Effector memory CD8-positive, alpha-beta T cell (primary cell): Measurements from ENCODE around the gene PRR7.
A peak's percentile ranks its signal among the peaks of the same experiment; 100 is the strongest.

ENCODE experiments used
- ATAC-seq: fragments of 150-1000 bp; cut with Tn5 transposase; replicated peaks from 2 replicates; pipeline ENCODE4 v1.10.0; 2021; ENCODE audit warnings: mild to moderate bottlenecking, moderate library complexity
- DNase-seq, 3 experiments: peaks; one replicate each; pipeline ENCODE4 v3.0.0; 2021
- H3K27ac Mint-ChIP-seq, 2 donors: one replicate each; pipeline ENCODE4 v1.8.0; 2022; ENCODE audit warnings: mild to moderate bottlenecking in 2 of 2, mixed read lengths in 2 of 2, moderate library complexity in 2 of 2
- H3K27me3 Mint-ChIP-seq, 2 donors: one replicate each; pipeline ENCODE4 v1.8.0; 2022; ENCODE audit warnings: mixed read lengths in 2 of 2
- H3K36me3 Mint-ChIP-seq: one replicate; pipeline ENCODE4 v1.8.0; 2022; ENCODE audit warnings: mild to moderate bottlenecking, moderate library complexity, mixed read lengths; ENCODE audit not compliant: insufficient read depth
- H3K4me1 Mint-ChIP-seq, 2 donors: one replicate each; pipeline ENCODE4 v1.8.0; 2022; ENCODE audit warnings: low read depth in 2 of 2, mixed read lengths in 2 of 2
- H3K4me3 Mint-ChIP-seq, 2 donors: one replicate each; pipeline ENCODE4 v1.8.0; 2022; ENCODE audit warnings: mild to moderate bottlenecking in 2 of 2, mixed read lengths in 2 of 2, moderate library complexity in 2 of 2
- H3K9me3 Mint-ChIP-seq, 2 donors: one replicate each; pipeline ENCODE4 v1.8.0; 2022; ENCODE audit warnings: mixed read lengths in 2 of 2

Gene PRR7

DNA sequence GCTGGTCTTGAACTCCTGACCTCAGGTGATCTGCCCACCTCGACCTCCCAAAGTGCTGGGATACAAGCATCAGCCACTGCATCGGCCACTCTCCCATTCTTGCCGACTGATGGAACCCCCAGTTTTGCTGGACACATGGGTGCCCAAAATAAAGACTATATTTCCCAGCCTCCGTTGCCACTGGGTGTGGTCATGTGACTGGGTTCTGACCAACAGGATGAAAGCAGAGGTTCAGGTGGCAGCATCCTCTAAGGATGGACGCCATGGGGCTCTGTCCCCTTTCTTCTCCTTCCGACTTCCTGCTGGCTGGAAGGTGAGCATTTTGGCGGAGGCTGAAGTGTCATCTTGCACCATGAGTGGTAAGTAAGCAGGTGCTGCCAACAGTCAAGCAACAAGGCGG is 40.5 kb downstream of the PRR7 start:
- Mint-ChIP-seq H3K9me3 (no peaks in the 10 kb centered on the region), H3K27me3 (no peaks in the 10 kb centered on the region), H3K27ac (no peak overlapping the region), H3K4me1 (no peaks in the 10 kb centered on the region), H3K4me3 (no peak overlapping the region), H3K36me3 (no peaks in the 10 kb centered on the region)
- ATAC-seq, result no peak
- DNase-seq, result no peak

DNA sequence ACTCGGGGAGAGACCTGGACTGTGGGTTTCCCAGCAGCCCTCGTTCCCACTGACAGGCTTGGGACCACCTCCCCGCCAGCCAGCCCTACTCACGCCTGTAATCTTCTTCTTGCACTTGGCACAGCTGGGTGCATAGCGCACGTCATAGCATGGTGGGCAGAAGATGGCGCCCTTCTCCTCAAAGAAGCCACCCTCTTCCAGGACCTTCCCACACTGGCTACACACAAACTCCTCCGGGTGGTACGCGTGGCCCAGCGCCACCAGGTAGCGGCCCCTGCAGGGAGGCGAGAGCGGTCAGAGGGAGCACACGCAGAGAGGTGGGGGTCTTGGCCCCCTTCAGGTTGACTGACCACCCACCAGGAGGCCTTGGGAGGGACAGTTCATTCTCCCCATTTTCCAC is 41.4 kb downstream of the PRR7 start:
- Mint-ChIP-seq H3K27ac (no peak overlapping the region), H3K27me3 (no peaks in the 10 kb centered on the region), H3K9me3 (no peaks in the 10 kb centered on the region), H3K4me3 (no peak overlapping the region), H3K36me3 (no peaks in the 10 kb centered on the region), H3K4me1 (peaks cover 3 to 5% of the 10 kb centered on the region in 2 donors)
- DNase-seq (no peak), ATAC-seq (no peak)

DNA sequence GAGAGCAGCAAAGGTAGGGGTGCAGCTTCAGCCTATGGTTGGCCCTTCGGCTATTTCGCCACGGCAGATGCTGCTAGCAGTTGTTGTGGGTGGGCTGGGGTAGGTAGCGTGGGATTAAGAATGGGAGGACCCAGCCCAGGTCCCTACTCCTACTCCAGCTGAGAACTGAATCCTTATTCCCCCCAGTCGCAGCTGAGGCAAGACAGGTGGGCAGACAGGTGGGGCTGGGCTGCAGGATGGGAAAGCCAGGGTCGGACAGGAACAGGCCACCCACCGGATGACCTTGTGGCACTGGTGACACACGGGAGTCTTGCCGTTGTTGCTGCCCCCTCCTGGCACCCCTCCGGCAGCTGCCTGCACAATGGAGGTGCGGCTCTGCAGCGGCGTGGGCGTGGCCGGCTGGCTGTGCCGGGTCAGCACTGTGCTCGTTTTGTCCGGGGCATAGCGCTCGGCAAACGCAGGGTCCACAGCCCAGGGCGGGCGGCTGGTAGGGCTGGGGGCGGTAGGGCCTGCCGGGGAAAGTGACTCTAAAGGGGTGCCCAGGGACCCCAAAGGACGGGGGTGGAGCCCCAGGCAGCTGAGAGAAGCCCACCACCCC is 42.6 kb downstream of the PRR7 start:
- no peak for DNase-seq
- H3K4me1 Mint-ChIP-seq, result peaks cover 6 to 8% of the 10 kb centered on the region in 2 donors
- peaks cover 3% of the 10 kb centered on the region for H3K36me3 Mint-ChIP-seq
- no peaks in the 10 kb centered on the region for H3K9me3 Mint-ChIP-seq
- H3K27me3 Mint-ChIP-seq, result no peaks in the 10 kb centered on the region
- no peak overlapping the region for H3K27ac Mint-ChIP-seq
- ATAC-seq, result no peak
- no peak overlapping the region for H3K4me3 Mint-ChIP-seq

DNA sequence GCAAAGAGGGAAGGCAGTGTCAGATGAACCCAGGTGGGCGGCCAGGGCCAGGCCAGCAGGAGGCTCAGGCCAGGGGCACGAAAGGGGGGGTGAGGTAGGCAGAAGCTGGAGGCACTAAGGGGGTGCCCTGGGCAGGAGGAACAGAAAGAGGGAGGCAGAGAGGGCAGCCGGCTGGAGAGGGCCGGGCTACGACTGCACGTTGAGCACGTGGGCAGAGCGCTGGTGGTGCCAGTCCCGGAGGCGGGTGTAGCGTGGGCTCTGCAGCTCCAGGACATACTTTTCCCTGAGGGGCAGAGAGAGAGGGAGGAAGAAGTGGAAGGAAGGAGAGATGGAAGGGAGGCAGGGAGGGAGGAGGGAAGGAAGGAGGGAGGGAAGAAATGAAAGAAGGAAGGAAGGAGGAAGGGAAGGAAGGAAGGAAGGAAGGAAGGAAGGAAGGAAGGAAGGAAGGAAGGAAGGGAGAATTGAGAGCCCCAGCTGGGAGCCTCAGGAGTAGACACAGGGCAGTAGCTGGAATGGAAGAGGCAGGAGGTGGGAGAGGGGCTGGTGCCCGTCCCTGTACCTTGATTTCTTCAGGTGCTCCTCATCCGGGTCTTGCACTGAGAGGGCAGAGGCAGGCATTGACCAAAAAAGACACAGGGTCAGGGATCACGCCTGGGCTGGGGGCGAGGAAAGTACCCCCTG is 43.8 kb downstream of the PRR7 start:
- Mint-ChIP-seq H3K27me3 (no peaks in the 10 kb centered on the region), H3K9me3 (no peaks in the 10 kb centered on the region), H3K36me3 (peaks cover 3% of the 10 kb centered on the region), H3K4me1 (peaks cover 8 to 9% of the 10 kb centered on the region in 2 donors), H3K27ac (no peak overlapping the region), H3K4me3 (no peak overlapping the region)
- ATAC-seq (no peak), DNase-seq (no peak)

DNA sequence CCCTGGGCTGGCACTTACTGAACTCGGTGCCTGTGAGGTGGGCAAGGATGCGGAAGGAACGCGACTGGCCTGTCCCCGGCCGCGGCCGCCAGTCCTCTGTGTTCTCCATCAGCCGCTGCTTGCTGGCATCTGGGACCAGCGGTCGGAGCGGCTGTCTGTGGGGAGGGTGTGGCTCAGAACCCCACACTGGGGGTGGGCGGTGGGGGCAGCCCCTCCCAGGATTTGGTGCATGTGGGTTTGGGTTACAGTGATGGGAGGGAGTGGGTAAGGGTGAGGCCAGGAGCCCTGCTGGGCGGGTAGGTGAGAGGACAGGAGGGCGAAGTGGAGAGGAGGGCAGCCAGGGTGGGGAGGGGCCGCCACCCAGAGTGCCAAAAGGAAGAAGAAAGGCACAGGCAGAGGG is 44.4 kb downstream of the PRR7 start:
- no peaks in the 10 kb centered on the region for H3K27me3 Mint-ChIP-seq
- H3K9me3 Mint-ChIP-seq, result no peaks in the 10 kb centered on the region
- H3K27ac Mint-ChIP-seq, result no peak overlapping the region
- peaks cover 3% of the 10 kb centered on the region for H3K36me3 Mint-ChIP-seq
- H3K4me1 Mint-ChIP-seq, result peaks cover 9 to 11% of the 10 kb centered on the region in 2 donors
- no peak overlapping the region for H3K4me3 Mint-ChIP-seq
- DNase-seq (no peak), ATAC-seq (no peak)

DNA sequence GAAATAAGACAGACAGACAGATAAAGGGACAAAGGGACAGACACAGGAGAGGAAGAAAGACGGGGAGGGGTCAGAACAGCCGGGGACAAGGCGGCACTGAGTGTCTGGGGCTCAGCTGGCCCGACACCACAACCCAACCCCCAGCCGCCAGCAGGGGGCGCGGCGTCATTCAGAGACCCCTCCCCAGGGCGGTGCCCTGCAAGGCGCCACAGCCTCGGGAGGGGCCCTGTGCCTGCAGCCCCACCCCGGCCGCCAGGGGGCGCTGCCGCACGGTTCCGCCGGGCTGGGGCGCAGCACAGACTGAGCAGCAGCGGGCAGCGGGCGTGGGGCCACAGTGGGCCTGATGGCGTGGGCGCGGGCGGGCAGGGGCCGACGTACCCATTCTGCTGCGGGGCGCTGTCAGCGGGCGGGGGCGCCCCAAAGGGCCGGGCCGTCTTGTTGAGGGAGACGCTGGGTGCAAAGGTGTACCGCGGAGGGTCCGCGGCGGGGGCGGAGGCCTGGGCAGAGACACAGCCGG is 44.9 kb downstream of the PRR7 start:
- H3K9me3 Mint-ChIP-seq, result no peaks in the 10 kb centered on the region
- H3K4me3 Mint-ChIP-seq, result no peak overlapping the region
- ATAC-seq (peak; percentile 40), DNase-seq (no peak)
- peaks cover 13 to 16% of the 10 kb centered on the region in 2 donors for H3K4me1 Mint-ChIP-seq
- no peaks in the 10 kb centered on the region for H3K27me3 Mint-ChIP-seq
- H3K36me3 Mint-ChIP-seq, result peaks cover 3% of the 10 kb centered on the region
- H3K27ac Mint-ChIP-seq, result no peak overlapping the region

DNA sequence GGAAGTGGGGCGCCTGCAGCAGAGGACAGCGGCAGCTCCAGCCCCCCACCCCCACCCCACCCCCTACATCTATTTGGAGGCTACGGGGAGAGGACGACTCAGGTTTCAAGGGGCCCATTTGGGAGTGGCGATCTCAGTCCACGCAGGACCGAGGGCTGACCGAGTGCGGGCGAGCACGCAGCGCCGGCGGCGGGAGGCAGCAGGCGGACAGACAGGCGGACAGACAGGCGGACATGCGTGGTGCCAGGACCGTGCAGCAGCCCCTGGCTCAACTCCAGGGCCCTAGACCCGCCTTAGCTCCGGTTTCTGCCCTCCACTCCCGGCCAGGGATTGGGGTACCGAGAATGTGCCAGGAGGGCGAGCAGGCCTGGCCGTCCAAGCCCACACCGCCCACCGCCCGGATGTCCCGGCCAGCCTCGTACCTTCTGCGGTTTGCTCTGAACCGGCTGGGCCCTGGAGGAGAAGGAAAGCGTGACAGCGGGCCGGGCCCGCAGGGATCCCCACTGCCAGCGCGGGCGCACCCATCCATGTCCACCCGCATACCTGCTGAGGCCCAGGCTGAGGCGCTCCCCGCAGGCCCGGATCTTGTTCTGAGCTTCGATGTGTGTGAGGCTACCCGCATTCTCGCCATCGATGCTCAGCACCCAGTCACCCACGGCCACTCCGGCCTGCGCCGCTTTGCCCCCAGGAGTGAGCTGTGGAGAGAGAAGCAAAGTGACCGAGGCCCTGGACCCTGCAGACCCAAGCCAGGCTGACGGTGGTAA is 45.6 kb downstream of the PRR7 start:
- Mint-ChIP-seq H3K4me1 (peaks cover 13 to 16% of the 10 kb centered on the region in 2 donors), H3K36me3 (peaks cover 3% of the 10 kb centered on the region), H3K9me3 (no peaks in the 10 kb centered on the region), H3K27me3 (no peaks in the 10 kb centered on the region), H3K4me3 (no peak overlapping the region), H3K27ac (no peak overlapping the region)
- no peak for ATAC-seq
- DNase-seq, result no peak

DNA sequence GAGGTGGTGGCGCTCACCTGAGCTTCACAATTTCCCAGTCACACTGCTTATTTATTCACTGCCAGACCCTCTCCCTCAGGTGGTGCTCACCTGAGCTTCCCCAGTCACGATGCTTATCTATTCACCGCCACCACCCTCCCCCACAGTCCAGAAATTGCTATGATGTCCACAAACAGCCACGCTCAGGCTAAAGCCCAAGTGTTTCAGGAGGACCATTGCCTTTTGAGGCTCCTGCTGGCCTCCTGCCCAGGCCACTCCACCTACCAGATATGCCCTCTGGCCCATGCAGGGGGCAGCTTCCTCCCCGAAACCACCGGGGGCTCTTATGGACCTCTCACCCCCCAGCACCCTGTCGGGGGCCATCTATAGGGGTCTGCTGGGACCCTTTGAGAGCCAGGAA is 46.2 kb downstream of the PRR7 start:
- ATAC-seq, result no peak
- Mint-ChIP-seq H3K9me3 (no peaks in the 10 kb centered on the region), H3K4me3 (no peak overlapping the region), H3K27ac (peak overlapping the region in 1 of 2 donors; percentile 25), H3K36me3 (peaks cover 3% of the 10 kb centered on the region), H3K27me3 (no peaks in the 10 kb centered on the region), H3K4me1 (peaks cover 14 to 16% of the 10 kb centered on the region in 2 donors)
- no peak for DNase-seq

DNA sequence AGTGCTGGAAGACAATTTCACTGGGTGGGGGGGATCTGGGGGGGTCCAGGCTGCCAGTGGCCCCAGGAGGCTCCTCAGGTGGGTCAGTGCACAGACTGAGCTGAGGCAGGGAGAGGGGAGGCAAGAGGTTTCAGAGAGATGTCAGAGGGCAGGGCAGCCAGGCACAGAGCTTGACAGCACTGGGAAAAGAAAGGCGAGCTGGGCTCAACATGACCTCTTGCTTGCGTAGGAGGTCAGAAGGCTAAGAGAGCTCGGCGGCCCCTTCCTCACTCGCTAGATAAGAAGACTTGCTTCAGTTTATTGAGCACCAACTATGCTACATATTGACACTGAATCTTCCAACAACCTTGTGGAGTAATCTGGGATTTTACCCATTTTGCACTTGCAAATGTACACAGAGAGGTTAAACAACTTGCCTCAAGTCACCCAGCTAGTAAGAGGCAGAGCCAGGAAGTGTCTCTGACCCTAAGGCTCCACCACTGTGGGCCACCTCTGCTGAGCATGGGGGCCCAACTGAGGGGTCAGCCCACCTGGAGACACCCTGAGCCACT is 47.3 kb downstream of the PRR7 start:
- Mint-ChIP-seq H3K27me3 (no peaks in the 10 kb centered on the region), H3K36me3 (peaks cover 3% of the 10 kb centered on the region), H3K4me3 (no peak overlapping the region), H3K4me1 (peaks cover 22 to 24% of the 10 kb centered on the region in 2 donors), H3K27ac (peak overlapping the region in 1 of 2 donors; percentile 15), H3K9me3 (no peaks in the 10 kb centered on the region)
- ATAC-seq (no peak), DNase-seq (no peak)

DNA sequence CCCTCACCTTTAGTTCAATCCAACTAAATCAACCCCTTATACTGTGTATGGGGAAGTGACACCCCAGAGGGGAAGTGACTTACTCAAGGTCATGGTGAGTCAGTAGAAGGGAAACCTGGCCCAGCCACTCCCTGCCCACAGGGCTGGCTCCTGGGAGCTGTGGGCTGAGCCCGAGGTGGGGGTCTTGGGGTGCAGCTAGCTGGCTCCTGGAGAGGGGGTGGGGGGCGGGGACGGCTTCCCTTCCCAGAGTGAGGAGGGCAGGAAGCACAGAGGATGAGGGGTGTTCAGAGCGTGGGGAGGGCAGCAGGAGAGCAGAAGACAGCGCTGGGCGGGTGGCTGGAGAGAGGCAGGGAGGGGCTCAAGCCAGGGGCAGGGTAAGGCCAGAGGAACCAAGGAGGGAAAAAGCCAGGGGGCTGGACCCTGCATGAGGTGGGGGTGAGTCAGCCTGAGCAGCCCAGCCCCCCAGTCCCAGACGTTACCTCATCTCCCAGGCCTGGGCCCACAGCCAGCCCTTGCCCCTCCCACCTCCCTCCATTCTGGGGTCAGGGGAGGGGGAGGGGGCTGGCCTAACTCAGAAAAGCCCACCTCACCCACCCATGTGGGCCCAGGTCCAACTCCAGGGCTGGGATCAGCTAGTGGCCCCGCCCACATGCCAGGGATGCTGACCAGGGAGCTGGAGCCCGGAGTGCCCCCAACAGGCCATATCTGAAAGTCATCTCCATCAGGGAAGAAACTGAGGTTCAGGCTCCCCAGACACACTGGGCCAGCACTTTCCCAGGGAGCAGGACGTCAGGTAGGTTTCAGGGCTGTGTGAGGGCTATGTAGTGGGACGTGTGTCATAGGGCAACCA is 48.0 kb downstream of the PRR7 start:
- Mint-ChIP-seq H3K4me1 (peaks cover 22 to 25% of the 10 kb centered on the region in 2 donors), H3K36me3 (peaks cover 3% of the 10 kb centered on the region), H3K27me3 (no peaks in the 10 kb centered on the region), H3K27ac (peak overlapping the region in 1 of 2 donors; percentile 15), H3K9me3 (no peaks in the 10 kb centered on the region), H3K4me3 (no peak overlapping the region)
- DNase-seq, result no peak
- ATAC-seq, result no peak

DNA sequence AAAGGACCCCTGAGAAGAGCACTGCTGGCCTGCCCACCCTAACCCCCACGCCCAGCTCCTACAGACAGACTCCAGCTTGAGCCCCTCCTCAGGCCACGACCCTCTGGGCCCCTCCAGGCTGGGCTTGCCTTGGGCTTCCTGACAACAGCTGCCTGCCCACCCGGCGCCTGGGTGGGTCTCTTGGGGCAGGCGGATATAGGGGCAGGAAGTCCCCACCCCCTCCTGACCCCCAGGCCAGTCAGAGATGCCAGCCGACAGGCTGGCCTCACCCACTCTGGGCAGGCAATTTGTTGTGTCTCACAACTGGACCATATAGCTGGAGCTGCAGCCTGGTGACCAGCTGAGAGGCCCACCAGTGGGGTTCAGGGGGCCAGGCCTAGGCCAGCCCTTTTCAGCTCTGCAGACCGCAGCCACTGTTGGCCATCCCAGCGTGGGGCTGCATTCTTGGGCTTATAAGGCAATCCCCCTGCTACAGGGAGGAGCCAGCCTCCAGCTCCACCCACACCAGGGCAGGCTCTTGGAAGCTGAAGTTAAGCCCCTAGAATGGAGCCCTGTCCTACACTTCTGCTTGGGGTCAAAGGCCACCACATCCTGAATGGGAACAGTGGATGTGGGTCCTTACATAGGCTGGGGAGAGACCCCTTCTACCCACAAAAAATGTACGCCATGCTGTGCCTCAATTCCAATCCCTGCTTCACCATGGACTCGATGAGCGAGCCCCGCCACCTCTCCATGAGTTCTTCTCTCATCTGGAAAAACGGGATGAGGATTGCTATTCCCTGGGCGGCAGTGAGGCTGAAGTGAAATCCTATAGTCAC is 48.8 kb downstream of the PRR7 start:
- Mint-ChIP-seq H3K27ac (no peak overlapping the region), H3K27me3 (no peaks in the 10 kb centered on the region), H3K4me1 (peaks cover 22 to 25% of the 10 kb centered on the region in 2 donors), H3K36me3 (peaks cover 3% of the 10 kb centered on the region), H3K9me3 (no peaks in the 10 kb centered on the region), H3K4me3 (peak overlapping the region; percentile 78 to 83)
- ATAC-seq (no peak), DNase-seq (no peak)

DNA sequence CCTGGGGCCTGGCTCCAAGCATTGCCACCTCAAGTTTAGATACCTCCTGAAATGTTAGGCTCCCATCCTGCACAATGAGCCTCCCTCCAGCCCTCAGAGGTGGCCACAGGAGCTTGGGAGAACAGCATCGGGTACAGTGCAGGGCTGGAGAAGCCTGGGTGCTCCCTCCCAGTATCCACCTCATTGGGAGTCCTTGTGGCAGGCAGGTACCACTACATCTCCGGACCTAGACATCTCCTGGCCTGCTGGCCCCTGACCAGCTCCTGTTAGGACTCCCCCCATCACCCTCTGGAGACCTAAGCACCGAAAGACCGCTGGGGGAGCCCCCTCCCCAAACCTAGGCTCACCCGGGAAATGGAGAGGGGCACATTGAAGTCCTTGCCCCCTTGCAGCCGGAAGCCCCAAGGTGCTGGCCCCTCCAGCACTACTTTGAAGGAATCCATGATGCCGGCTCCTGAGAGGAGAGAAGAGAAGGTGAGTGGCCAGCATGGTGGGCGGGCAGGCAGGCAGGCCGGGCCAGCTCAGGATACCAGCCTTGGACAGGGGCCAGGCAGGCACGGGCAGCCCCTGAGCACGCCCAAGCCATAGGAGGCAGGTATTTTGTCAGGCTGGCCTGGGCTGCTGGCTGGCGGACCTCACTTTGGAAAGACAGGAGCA is 49.6 kb downstream of the PRR7 start:
- Mint-ChIP-seq H3K36me3 (peaks cover 3% of the 10 kb centered on the region), H3K27ac (no peak overlapping the region), H3K4me1 (peaks cover 26 to 29% of the 10 kb centered on the region in 2 donors), H3K27me3 (no peaks in the 10 kb centered on the region), H3K9me3 (no peaks in the 10 kb centered on the region), H3K4me3 (peak overlapping the region; percentile 78 to 83)
- DNase-seq, result no peak
- ATAC-seq, result no peak
